BLaER1 (cell line): ENCODE data around the gene RNF113B.
A peak's percentile ranks its signal among the peaks of the same experiment; 100 is the strongest.

Experiments
- H3K27ac ChIP-seq: shearing (Covaris generic); formaldehyde crosslinking; 2 replicates; pipeline ENCODE4 v1.8.1; 2022
- H3K27me3 ChIP-seq: shearing (Covaris generic); formaldehyde crosslinking; 2 replicates; pipeline ENCODE4 v1.8.1; 2022
- H3K36me3 ChIP-seq: shearing (Covaris generic); formaldehyde crosslinking; 2 replicates; pipeline ENCODE4 v1.8.1; 2022
- H3K4me1 ChIP-seq: shearing (Covaris generic); formaldehyde crosslinking; 2 replicates; pipeline ENCODE4 v1.8.1; 2022
- H3K4me2 ChIP-seq: shearing (Covaris generic); formaldehyde crosslinking; 2 replicates; pipeline ENCODE4 v1.8.1; 2022
- H3K4me3 ChIP-seq: shearing (Covaris generic); formaldehyde crosslinking; 2 replicates; pipeline ENCODE4 v1.8.1; 2022
- H3K9ac ChIP-seq: shearing (Covaris generic); formaldehyde crosslinking; 2 replicates; pipeline ENCODE4 v1.8.1; 2022
- H3K9me3 ChIP-seq: shearing (Covaris generic); formaldehyde crosslinking; 2 replicates; pipeline ENCODE4 v1.8.1; 2022
- H4K20me1 ChIP-seq: shearing (Covaris generic); formaldehyde crosslinking; 2 replicates; pipeline ENCODE4 v1.8.1; 2022
- Cebpa-rat ChIP-seq: shearing (Covaris generic); IDR thresholded peaks from 2 replicates; pipeline ENCODE4 v1.8.1; 2022

The RNF113B gene

GRCh38 chr13:98195054-98195791, 18.2 kb upstream of the RNF113B start:
- TF ChIP-seq Cebpa-rat, result no peak
- 0 out of 2 replicates have a peak, but pooled peaks cover 4% of the 10 kb centered on the region for H3K36me3 ChIP-seq
- H4K20me1 ChIP-seq, result no peaks in the 10 kb centered on the region
- H3K4me3 ChIP-seq, result no peak overlapping the region
- H3K9me3 ChIP-seq, result peaks cover 6% of the 10 kb centered on the region; the same call in 1 of the 2 replicates
- H3K4me2 ChIP-seq, result no peak overlapping the region
- 0 out of 2 replicates have a peak, but pooled peaks cover 7% of the 10 kb centered on the region for H3K4me1 ChIP-seq
- no peaks in the 10 kb centered on the region for H3K27me3 ChIP-seq
- H3K9ac ChIP-seq, result no peak overlapping the region
- no peak overlapping the region for H3K27ac ChIP-seq

- Histone ChIP-seq H3K4me1 (peaks cover 36% of the 10 kb centered on the region), H3K4me3 (no peak overlapping the region), H4K20me1 (no peaks in the 10 kb centered on the region), H3K9me3 (no peaks in the 10 kb centered on the region), H3K27me3 (no peaks in the 10 kb centered on the region), H3K36me3 (0 out of 2 replicates have a peak, but pooled peaks cover 4% of the 10 kb centered on the region), H3K4me2 (no peak overlapping the region), H3K27ac (no peak overlapping the region), H3K9ac (no peak overlapping the region)
- no peak for TF ChIP-seq Cebpa-rat
Measured at GRCh38 chr13:98192008-98192407, 14.9 kb upstream of the RNF113B start.

- no peaks in the 10 kb centered on the region for H4K20me1 ChIP-seq
- H3K27ac ChIP-seq, result no peak overlapping the region
- no peak overlapping the region for H3K4me3 ChIP-seq
Measured at GRCh38 chr13:98190889-98191444, 13.9 kb upstream of the RNF113B start.

GRCh38 chr13:98189841-98190505, 12.9 kb upstream of the RNF113B start:
- Histone ChIP-seq H3K27ac (no peak overlapping the region), H3K9ac (no peak overlapping the region), H3K9me3 (0 out of 2 replicates have a peak, but pooled peaks cover 4% of the 10 kb centered on the region), H3K36me3 (no peaks in the 10 kb centered on the region), H3K4me2 (no peak overlapping the region), H4K20me1 (no peaks in the 10 kb centered on the region), H3K4me1 (peaks cover 39% of the 10 kb centered on the region), H3K4me3 (no peak overlapping the region), H3K27me3 (no peaks in the 10 kb centered on the region)
- no peak for TF ChIP-seq Cebpa-rat

More at GRCh38 chr13:98190889-98191444, 13.9 kb upstream of the RNF113B start:
- no peak for TF ChIP-seq Cebpa-rat
- Histone ChIP-seq H3K9ac (no peak overlapping the region), H3K36me3 (0 out of 2 replicates have a peak, but pooled peaks cover 4% of the 10 kb centered on the region), H3K9me3 (0 out of 2 replicates have a peak, but pooled peaks cover 4% of the 10 kb centered on the region), H3K4me2 (no peak overlapping the region), H3K4me1 (peaks cover 39% of the 10 kb centered on the region), H3K27me3 (no peaks in the 10 kb centered on the region)

- Histone ChIP-seq H3K27me3 (no peaks in the 10 kb centered on the region), H3K4me2 (peak overlapping the region; percentile 64; the same call in 1 of the 2 replicates), H3K27ac (peak overlapping the region; percentile 68; the same call in 1 of the 2 replicates)
Measured at GRCh38 chr13:98188544-98189166, 11.6 kb upstream of the RNF113B start.

GRCh38 chr13:98187965-98188261, 10.8 kb upstream of the RNF113B start:
- peak overlapping the region; percentile 49 for H3K9ac ChIP-seq
- H3K4me1 ChIP-seq, result peaks cover 39% of the 10 kb centered on the region
- no peak for TF ChIP-seq Cebpa-rat
- H3K4me3 ChIP-seq, result no peak overlapping the region
- peak overlapping the region; percentile 64 for H3K4me2 ChIP-seq
- peak overlapping the region; percentile 68 for H3K27ac ChIP-seq
- 0 out of 2 replicates have a peak, but pooled peaks cover 4% of the 10 kb centered on the region for H3K9me3 ChIP-seq
- H3K36me3 ChIP-seq, result no peaks in the 10 kb centered on the region
- H4K20me1 ChIP-seq, result no peaks in the 10 kb centered on the region
- no peaks in the 10 kb centered on the region for H3K27me3 ChIP-seq

More at GRCh38 chr13:98188544-98189166, 11.6 kb upstream of the RNF113B start:
- H3K4me1 ChIP-seq, result peaks cover 39% of the 10 kb centered on the region
- H3K9ac ChIP-seq, result no peak overlapping the region
- 0 out of 2 replicates have a peak, but pooled peaks cover 4% of the 10 kb centered on the region for H3K9me3 ChIP-seq
- no peak for TF ChIP-seq Cebpa-rat
- no peaks in the 10 kb centered on the region for H3K36me3 ChIP-seq
- H3K4me3 ChIP-seq, result no peak overlapping the region
- H4K20me1 ChIP-seq, result no peaks in the 10 kb centered on the region

GRCh38 chr13:98187155-98187964, 10.3 kb upstream of the RNF113B start:
- Histone ChIP-seq H3K9me3 (0 out of 2 replicates have a peak, but pooled peaks cover 4% of the 10 kb centered on the region), H3K36me3 (no peaks in the 10 kb centered on the region), H3K4me2 (peak overlapping the region; percentile 64), H3K27me3 (no peaks in the 10 kb centered on the region), H3K9ac (peak overlapping the region; percentile 49), H3K4me1 (peaks cover 39% of the 10 kb centered on the region), H4K20me1 (0 out of 2 replicates have a peak, but pooled peaks cover 2% of the 10 kb centered on the region), H3K4me3 (no peak overlapping the region), H3K27ac (peak overlapping the region; percentile 68)
- no peak for TF ChIP-seq Cebpa-rat

GRCh38 chr13:98184792-98185191, 7.7 kb upstream of the RNF113B start:
- H3K36me3 ChIP-seq, result no peaks in the 10 kb centered on the region
- no peak overlapping the region for H3K9ac ChIP-seq
- H4K20me1 ChIP-seq, result 0 out of 2 replicates have a peak, but pooled peaks cover 4% of the 10 kb centered on the region
- H3K4me1 ChIP-seq, result peaks cover 28% of the 10 kb centered on the region
- TF ChIP-seq Cebpa-rat, result no peak
- H3K27me3 ChIP-seq, result no peaks in the 10 kb centered on the region
- H3K4me2 ChIP-seq, result no peak overlapping the region
- H3K9me3 ChIP-seq, result peaks cover 11% of the 10 kb centered on the region; the same call in 1 of the 2 replicates
- H3K4me3 ChIP-seq, result no peak overlapping the region
- H3K27ac ChIP-seq, result no peak overlapping the region

GRCh38 chr13:98182589-98182988, 5.5 kb upstream of the RNF113B start:
- Histone ChIP-seq H3K4me3 (no peak overlapping the region), H3K9me3 (peaks cover 33% of the 10 kb centered on the region), H3K36me3 (peaks cover 9% of the 10 kb centered on the region; the same call in 1 of the 2 replicates), H3K4me1 (peaks cover 9% of the 10 kb centered on the region), H3K9ac (no peak overlapping the region), H3K27ac (no peak overlapping the region), H3K4me2 (no peak overlapping the region), H4K20me1 (0 out of 2 replicates have a peak, but pooled peaks cover 4% of the 10 kb centered on the region), H3K27me3 (no peaks in the 10 kb centered on the region)
- no peak for TF ChIP-seq Cebpa-rat
